Right atrium auricular region (tissue), 2 donors: ENCODE measurements around the gene ABCA4. TPM values are rescaled to one million over a fixed set of nuclear protein-coding genes. Genes with fewer than 3 reads are reported as not detected.
A peak's percentile ranks its signal among the peaks of the same experiment; 100 is the strongest.

Experiments used
- DNase-seq: peaks from one replicate; pipeline ENCODE4 v3.0.0-alpha.2; 2019; ENCODE audit warnings: low spot score
- H3K27ac ChIP-seq, 2 donors: fragments of 200-600 bp; sonication (generic); 1 replicate in 1 of 2; 2 replicates in 1 of 2; pipeline ENCODE4 v1.5.1; 2016 to 2019
- H3K27me3 ChIP-seq, 2 donors: fragments of 200-600 bp; sonication (generic); one replicate each; pipeline versions ENCODE4 v1.5.1 to v1.6.0; 2017 to 2019
- H3K36me3 ChIP-seq: fragments of 200-600 bp; sonication (generic); one replicate; pipeline ENCODE4 v1.5.1; 2016
- H3K4me1 ChIP-seq, 2 donors: fragments of 200-600 bp; sonication (generic); one replicate each; pipeline versions ENCODE4 v1.5.1 to v1.6.0; 2017 to 2019
- H3K4me3 ChIP-seq, 2 donors: fragments of 200-600 bp; sonication (generic); 1 replicate in 1 of 2; 2 replicates in 1 of 2; pipeline ENCODE4 v1.5.1; 2017 to 2019; ENCODE audit warnings: mild to moderate bottlenecking in 1 of 2, moderate library complexity in 1 of 2
- H3K9me3 ChIP-seq, 2 donors: fragments of 200-600 bp; sonication (generic); one replicate each; pipeline ENCODE4 v1.5.1; 2019
- CTCF ChIP-seq, 2 donors: fragments of 200-600 bp; sonication (generic); IDR thresholded peaks; one replicate each; pipeline ENCODE4 v1.5.1; 2019; ENCODE audit warnings: antibody characterized with exemption in 2 of 2
- total RNA-seq, 2 donors: library from RNA; depleted of rRNA; stranded (reverse); fragments of >200 nt; gene quantifications; one replicate each; pipeline ENCODE4 v1.1.0, GENCODE V29; 2016

ABCA4 gene
- total RNA-seq, 2 donors from 2014 or later, result 0.51 TPM; not detected in 1

GRCh38 chr1:94117259-94117851 is 3.6 kb downstream of the ABCA4 start:
- H3K4me3 ChIP-seq, result no peak overlapping the region
- H3K9me3 ChIP-seq, result no peaks in the 10 kb centered on the region
- H3K27me3 ChIP-seq, result no peaks in the 10 kb centered on the region
- H3K36me3 ChIP-seq, result no peaks in the 10 kb centered on the region
- H3K4me1 ChIP-seq, result peaks cover 0 to 10% of the 10 kb centered on the region in 2 donors
- DNase-seq, result peak; percentile 54
- H3K27ac ChIP-seq, result no peak overlapping the region
- TF ChIP-seq CTCF (IDR thresholded peaks at IDR 0.05), result no peak

- Histone ChIP-seq H3K4me3 (no peak overlapping the region), H3K4me1 (peaks cover 0 to 10% of the 10 kb centered on the region in 2 donors), H3K36me3 (no peaks in the 10 kb centered on the region), H3K27ac (no peak overlapping the region), H3K9me3 (no peaks in the 10 kb centered on the region), H3K27me3 (no peaks in the 10 kb centered on the region)
- no peak for DNase-seq
- TF ChIP-seq CTCF (IDR thresholded peaks at IDR 0.05), result no peak
Measured at GRCh38 chr1:94115900-94116436, 5.0 kb downstream of the ABCA4 start.

GRCh38 chr1:94115254-94115899 is 5.6 kb downstream of the ABCA4 start:
- peaks cover 0 to 10% of the 10 kb centered on the region in 2 donors for H3K4me1 ChIP-seq
- H3K4me3 ChIP-seq, result no peak overlapping the region
- TF ChIP-seq CTCF (IDR thresholded peaks at IDR 0.05), result no peak
- H3K9me3 ChIP-seq, result no peaks in the 10 kb centered on the region
- no peaks in the 10 kb centered on the region for H3K36me3 ChIP-seq
- H3K27me3 ChIP-seq, result no peaks in the 10 kb centered on the region
- H3K27ac ChIP-seq, result no peak overlapping the region
- DNase-seq, result no peak

- H3K4me3 ChIP-seq, result no peak overlapping the region
- H3K9me3 ChIP-seq, result no peaks in the 10 kb centered on the region
- DNase-seq, result no peak
- H3K27ac ChIP-seq, result no peak overlapping the region
- no peaks in the 10 kb centered on the region for H3K36me3 ChIP-seq
- H3K4me1 ChIP-seq, result peaks cover 0 to 10% of the 10 kb centered on the region in 2 donors
- no peaks in the 10 kb centered on the region for H3K27me3 ChIP-seq
- no peak for TF ChIP-seq CTCF (IDR thresholded peaks at IDR 0.05)
Measured at GRCh38 chr1:94113589-94114226, 7.2 kb downstream of the ABCA4 start.

GRCh38 chr1:94111879-94112278 is 9.1 kb downstream of the ABCA4 start:
- no peak for DNase-seq
- no peaks in the 10 kb centered on the region for H3K36me3 ChIP-seq
- no peaks in the 10 kb centered on the region for H3K9me3 ChIP-seq
- no peak overlapping the region for H3K27ac ChIP-seq
- TF ChIP-seq CTCF (IDR thresholded peaks at IDR 0.05), result no peak
- H3K4me3 ChIP-seq, result no peak overlapping the region
- H3K27me3 ChIP-seq, result no peaks in the 10 kb centered on the region
- peaks cover 0 to 3% of the 10 kb centered on the region in 2 donors for H3K4me1 ChIP-seq
